ENCODE results near the gene ZYG11A. TPM values are rescaled to one million over a fixed set of nuclear protein-coding genes. Genes with fewer than 3 reads are reported as not detected.

The ZYG11A gene
- total RNA-seq, 2 experiments from 2014 or later: 0.25 TPM

DNA sequence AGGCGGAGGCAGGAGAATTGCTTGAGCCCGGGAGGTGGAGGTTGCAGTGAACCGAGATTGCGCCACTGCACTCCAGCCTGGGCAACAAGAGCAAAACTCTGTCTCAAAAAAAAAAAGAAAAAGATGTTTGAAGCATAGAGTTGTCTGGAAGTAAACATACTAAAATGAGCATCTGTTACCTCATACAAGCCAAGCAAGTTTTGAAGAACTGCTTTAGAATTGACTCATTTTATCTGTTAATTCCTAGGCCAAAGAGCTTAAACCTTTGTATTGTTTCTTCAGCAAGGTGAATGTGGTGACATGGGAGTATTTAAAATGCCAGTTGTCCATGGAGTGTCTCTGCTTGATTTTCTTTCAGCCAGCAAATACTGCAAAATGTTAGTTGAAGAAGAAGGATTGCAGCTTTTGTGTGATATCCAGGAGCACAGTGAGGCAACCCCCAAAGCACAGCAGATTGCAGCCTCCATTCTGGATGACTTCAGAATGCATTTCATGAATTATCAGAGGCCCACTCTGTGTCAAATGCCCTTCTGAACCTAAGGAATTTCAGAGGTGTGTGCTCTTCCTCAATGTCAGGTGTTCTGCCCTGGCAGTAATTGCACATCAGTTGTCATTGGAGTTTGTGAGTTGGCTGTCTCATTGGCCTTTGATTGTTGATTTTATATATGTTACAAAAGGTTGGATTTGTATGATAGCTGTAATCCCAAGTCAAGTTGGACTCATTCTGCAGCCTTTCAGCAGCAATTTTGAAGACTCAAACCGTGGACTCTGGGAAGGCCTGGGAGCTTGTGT is 50.1 kb downstream of the ZYG11A start:
- ChIA-PET CTCF (interaction anchor here (0.6 to 1.2 kb wide), 2 partner anchors 57 to 1864 kb away, joined by 3 read pairs; no protein-coding TSS in a partner anchor), POLR2A (no interaction called here)
- DNase-seq: no peak
- H3K27me3 Mint-ChIP-seq: no peaks in the 10 kb centered on the region
- H3K9me3 Mint-ChIP-seq: no peaks in the 10 kb centered on the region
- no peak overlapping the region for H3K27ac Mint-ChIP-seq
- no peaks in the 10 kb centered on the region for H3K36me3 Mint-ChIP-seq (ENCODE audit: low read depth)
- H3K4me3 Mint-ChIP-seq: no peak overlapping the region
- H3K4me1 Mint-ChIP-seq: no peaks in the 10 kb centered on the region

DNA sequence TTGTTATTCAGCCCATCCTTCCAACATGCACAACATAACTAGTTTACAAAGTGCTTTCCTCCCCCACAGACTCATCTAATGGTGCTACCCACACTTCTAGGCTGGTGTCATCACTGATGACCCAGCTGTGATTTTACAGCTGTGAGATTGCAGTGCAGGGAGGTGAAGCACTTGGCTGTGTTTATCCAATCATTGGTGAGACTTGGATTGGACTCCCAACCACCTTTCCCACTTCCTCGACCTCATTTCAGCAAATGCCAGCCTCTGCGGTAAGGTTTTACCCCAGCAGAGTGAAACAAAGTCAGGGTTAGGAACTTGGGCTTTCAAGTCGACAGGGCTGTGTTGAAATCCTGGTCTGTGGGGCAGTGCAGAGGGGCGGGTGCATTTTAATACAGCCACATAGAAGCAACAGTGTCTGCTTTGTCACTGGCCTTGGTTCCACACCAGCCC is 56.9 kb downstream of the ZYG11A start:
- no peaks in the 10 kb centered on the region for H3K4me1 Mint-ChIP-seq
- H3K9me3 Mint-ChIP-seq: no peaks in the 10 kb centered on the region
- no peak overlapping the region for H3K4me3 Mint-ChIP-seq
- no peaks in the 10 kb centered on the region for H3K27me3 Mint-ChIP-seq
- ChIA-PET CTCF (interaction anchor here (1.2 kb wide), 1 partner anchor 19 kb away, joined by 3 read pairs; no protein-coding TSS in a partner anchor), POLR2A (no interaction called here)
- H3K27ac Mint-ChIP-seq: no peak overlapping the region
- no peaks in the 10 kb centered on the region for H3K36me3 Mint-ChIP-seq (ENCODE audit: low read depth)
- DNase-seq: no peak

DNA sequence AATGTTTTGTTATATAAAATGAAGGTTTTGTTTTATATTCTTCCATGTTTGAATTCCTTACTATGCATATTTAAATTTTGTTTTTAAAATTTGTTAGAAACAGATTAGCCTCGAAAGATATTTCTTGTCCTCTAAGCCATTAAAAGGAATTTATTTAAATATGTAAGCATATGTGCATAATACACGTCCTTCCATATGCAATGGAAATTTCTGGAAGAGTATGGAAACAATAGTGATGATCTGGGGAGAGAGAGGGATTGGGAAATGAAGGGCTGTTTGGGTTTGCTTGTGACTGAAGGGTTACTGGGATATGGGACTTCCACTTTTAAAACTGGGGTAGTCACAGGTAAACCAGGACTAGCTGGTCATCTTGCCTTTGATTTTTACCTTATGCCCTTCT is 57.8 kb downstream of the ZYG11A start:
- no peak overlapping the region for H3K27ac Mint-ChIP-seq
- no peak for DNase-seq
- no peak overlapping the region for H3K4me3 Mint-ChIP-seq
- H3K4me1 Mint-ChIP-seq: no peaks in the 10 kb centered on the region
- ChIA-PET CTCF (no interaction called here), POLR2A (no interaction called here)
- no peaks in the 10 kb centered on the region for H3K9me3 Mint-ChIP-seq
- H3K36me3 Mint-ChIP-seq (ENCODE audit: low read depth): no peaks in the 10 kb centered on the region
- H3K27me3 Mint-ChIP-seq: no peaks in the 10 kb centered on the region

DNA sequence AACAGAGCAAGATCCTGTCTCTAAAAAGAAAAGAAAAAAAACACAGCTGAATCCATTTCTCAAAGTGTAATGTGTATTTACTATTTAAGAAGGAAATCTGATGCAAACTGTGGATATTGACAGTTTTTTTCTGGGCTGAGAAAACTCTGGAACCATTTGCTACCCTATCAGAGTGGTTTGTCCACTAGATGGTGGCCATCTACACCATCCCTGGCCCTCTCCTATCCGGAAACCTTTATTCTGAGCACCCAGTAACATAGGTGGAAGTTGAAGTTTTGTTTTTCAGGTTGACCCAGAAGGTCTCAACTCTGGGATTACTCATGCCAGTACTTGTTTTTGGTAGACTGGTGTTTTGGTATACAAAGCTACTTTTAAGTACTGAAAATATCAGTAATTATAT is 58.8 kb downstream of the ZYG11A start:
- ChIA-PET POLR2A (no interaction called here), CTCF (interaction anchor here (0.5 to 1.4 kb wide), 2 partner anchors 20 to 68 kb away, joined by 6 read pairs; partner anchors contain the start of gene ECHDC2)
- Mint-ChIP-seq H3K4me1 (no peaks in the 10 kb centered on the region), H3K27me3 (no peaks in the 10 kb centered on the region), H3K36me3 (ENCODE audit: low read depth) (no peaks in the 10 kb centered on the region), H3K9me3 (no peaks in the 10 kb centered on the region), H3K4me3 (no peak overlapping the region), H3K27ac (no peak overlapping the region)
- no peak for DNase-seq

DNA sequence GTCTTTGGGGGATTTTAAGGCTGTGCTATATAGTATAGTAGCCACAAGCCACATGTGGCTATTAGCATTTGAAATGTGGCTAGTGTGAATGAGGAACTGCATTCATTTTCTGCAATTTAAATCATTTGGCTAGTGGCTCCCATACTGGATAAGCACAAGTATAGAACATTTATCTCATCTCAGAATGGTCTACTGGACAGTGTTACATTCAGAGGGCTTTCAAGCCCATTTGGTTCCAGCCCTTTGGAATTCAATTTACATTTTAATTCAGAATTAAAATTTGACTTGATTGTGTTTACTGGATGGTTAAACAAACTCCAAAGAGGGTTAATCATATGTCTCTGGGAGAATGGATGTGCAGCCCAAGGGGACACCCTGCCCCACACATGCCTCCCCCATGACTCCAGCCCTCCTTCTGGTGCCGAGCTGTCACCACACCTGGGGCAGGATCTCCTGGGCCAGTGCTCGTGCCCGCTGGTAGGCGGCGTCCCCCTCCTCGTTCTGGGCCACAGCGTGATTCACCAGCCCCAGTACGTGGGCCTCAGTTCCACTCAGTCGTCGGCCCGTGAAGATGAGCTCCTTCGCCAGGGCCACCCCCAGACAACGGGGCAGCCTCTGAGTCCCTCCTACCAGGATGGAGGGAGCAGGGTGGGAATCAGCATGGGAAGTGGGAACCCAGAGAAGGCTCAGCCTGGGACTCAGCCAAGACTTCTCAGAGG is 61.8 kb downstream of the ZYG11A start:
- ChIA-PET POLR2A (no interaction called here), CTCF (interaction anchor here (1.0 kb wide), 1 partner anchor 10 kb away, joined by 3 read pairs; no protein-coding TSS in a partner anchor)
- H3K4me1 Mint-ChIP-seq: no peaks in the 10 kb centered on the region
- H3K27me3 Mint-ChIP-seq: no peaks in the 10 kb centered on the region
- no peak for DNase-seq
- H3K27ac Mint-ChIP-seq: no peak overlapping the region
- no peaks in the 10 kb centered on the region for H3K9me3 Mint-ChIP-seq
- no peak overlapping the region for H3K4me3 Mint-ChIP-seq
- no peaks in the 10 kb centered on the region for H3K36me3 Mint-ChIP-seq (ENCODE audit: low read depth)

DNA sequence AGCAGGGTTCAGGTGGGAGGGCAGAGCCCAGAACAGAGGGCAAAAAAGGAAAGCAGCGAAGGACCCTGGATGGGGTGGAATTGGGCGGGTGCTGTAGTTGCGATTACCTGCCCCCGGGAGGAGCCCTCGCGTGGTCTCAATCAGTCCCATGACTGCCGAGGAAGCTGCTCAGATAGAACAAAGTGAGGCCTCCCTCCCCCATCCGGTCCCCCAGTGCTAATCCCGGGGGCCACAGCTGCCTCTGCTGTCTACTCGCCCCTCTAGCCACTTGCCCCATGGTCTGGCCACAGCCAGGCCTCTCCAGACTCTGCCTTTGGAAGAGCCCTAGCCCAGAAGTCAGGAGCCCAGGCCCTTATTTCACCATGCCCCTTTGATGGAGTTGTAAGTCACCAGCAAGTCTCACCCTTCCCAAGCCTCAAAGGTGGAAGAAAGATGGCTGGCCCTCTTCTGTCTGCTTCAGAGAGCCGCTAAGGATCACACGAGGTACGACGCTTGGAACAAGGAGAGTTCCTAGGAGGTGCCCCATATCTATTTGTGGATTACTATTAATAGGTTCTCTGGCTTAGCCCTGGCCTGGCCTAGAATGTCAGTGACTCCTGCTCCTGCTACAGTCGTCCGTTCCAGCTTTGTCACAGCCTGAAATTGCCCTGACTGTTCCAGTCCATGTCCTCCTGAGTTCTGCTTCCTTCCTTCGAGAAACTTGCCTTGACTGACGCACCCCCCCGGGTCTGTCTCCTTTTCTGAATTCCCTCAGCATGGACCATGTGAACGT is 62.6 kb downstream of the ZYG11A start:
- Mint-ChIP-seq H3K27ac (peak overlapping the region; percentile 19), H3K9me3 (no peaks in the 10 kb centered on the region), H3K4me1 (no peaks in the 10 kb centered on the region), H3K4me3 (no peak overlapping the region), H3K36me3 (ENCODE audit: low read depth) (no peaks in the 10 kb centered on the region), H3K27me3 (no peaks in the 10 kb centered on the region)
- ChIA-PET CTCF (interaction anchor here (0.7 to 1.4 kb wide), 4 partner anchors 10 to 22 kb away, joined by 3 to 4 read pairs (median 3); no protein-coding TSS in a partner anchor), POLR2A (no interaction called here)
- peak; percentile 40 for DNase-seq

DNA sequence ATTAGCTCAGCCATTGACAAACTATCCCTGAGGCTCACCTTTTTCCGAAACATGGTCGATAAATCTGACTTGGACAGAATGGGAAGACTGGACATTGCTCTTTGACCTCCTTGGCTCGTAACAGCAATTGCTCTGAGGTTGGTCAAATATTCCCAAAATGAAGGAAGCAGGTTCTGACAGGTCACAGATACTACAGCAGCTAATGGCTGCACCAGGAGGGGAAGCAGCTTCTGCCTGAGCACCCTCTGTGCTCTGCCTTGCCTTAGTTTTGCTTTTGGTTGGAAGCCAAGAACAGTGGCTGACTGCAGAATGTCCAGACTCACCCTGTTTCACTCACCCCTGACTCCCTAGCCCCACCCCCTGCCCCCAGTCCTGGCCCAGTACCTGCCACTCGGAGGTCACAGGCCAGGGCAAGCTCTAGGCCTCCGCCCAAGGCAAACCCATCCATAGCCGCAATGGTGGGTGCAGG is 63.6 kb downstream of the ZYG11A start:
- H3K4me1 Mint-ChIP-seq: no peaks in the 10 kb centered on the region
- CTCF ChIA-PET: interaction anchor here (1.2 to 1.4 kb wide), 2 partner anchors 11 to 12 kb away, joined by 3 to 4 read pairs; no protein-coding TSS in a partner anchor
- no peaks in the 10 kb centered on the region for H3K9me3 Mint-ChIP-seq
- no peak for DNase-seq
- no peaks in the 10 kb centered on the region for H3K27me3 Mint-ChIP-seq
- H3K36me3 Mint-ChIP-seq (ENCODE audit: low read depth): no peaks in the 10 kb centered on the region
- no peak overlapping the region for H3K27ac Mint-ChIP-seq
- no peak overlapping the region for H3K4me3 Mint-ChIP-seq
- POLR2A ChIA-PET: no interaction called here

DNA sequence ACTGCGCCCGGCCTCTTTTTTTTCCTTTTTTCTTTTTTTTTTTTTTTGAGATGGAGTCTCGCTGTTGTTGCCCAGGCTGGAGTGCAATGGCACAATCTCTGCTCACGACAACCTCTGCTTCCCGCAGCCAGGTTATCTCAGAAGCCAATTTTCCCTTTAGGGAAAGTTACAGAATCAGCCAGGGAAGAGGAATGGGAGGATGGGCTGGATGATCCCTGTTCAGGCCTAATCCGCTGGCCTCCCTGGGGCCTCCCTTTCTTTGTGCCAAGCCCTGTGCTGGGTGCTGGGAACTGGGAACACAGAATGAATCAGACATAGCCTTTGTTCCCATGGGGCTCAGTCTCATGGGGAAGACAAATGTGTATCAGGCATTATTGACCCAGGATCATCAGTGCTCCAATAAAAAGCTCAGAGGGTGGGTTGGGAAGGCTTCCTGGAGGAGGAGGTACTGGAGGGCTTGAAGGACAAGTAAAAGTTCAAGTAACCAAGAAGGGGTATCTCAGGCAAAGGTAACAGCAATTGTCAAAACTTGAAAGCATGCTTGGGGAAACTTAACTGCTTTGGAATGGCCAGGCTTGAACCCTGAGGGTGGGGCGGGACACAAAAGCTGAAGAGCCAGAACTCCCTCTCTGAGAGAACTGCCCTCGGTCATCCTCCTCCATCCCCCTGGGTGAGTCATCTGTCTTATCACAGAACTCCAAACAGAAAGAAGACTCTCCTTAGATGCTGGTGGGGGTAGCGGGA is 64.7 kb downstream of the ZYG11A start:
- ChIA-PET POLR2A (no interaction called here), CTCF (interaction anchor here (0.7 kb wide), 1 partner anchor 133 kb away, joined by 3 read pairs; no protein-coding TSS in a partner anchor)
- Mint-ChIP-seq H3K4me3 (no peak overlapping the region), H3K36me3 (ENCODE audit: low read depth) (no peaks in the 10 kb centered on the region), H3K27ac (no peak overlapping the region), H3K4me1 (no peaks in the 10 kb centered on the region), H3K27me3 (no peaks in the 10 kb centered on the region), H3K9me3 (no peaks in the 10 kb centered on the region)
- no peak for DNase-seq

DNA sequence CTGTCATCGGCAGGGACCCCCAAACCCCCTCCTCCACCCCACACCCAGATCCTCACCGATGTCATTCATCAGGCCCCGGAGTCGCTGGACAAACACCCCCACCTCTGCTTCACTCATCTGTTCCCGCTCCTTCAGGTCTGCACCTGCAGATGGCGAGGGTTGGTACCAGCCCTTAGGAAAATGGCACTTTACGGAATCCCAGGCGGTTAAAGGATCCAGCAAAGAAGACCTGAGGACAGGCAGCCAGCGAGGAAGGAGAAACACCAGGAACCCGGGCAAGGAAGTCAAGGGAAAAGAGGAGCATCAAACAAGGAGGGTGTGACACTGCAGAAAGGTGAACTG is 65.2 kb downstream of the ZYG11A start:
- H3K36me3 Mint-ChIP-seq (ENCODE audit: low read depth): no peaks in the 10 kb centered on the region

DNA sequence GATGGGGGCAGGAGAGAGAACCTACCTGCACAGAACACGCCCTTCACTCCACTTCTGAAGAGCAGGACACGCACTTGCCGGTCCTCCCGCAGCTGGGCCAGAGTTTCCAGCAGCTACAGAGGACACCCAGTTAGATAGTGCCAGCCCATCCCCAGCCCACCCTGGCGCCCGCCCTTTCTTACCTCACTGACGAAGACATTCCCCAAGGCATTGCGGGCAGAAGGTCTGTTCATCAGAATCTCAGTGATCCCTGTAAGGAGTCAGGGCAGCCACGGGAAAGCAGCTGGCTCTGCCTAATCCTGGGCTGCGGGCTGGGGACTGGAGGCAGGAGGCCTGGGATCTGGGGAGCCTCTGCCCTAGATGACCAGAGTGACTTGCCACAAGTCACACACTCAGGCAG is 69.0 kb downstream of the ZYG11A start:
- no peaks in the 10 kb centered on the region for H3K36me3 Mint-ChIP-seq (ENCODE audit: low read depth)
- H3K27me3 Mint-ChIP-seq: no peaks in the 10 kb centered on the region
- no peak overlapping the region for H3K27ac Mint-ChIP-seq
- no peak for DNase-seq
- no peaks in the 10 kb centered on the region for H3K4me1 Mint-ChIP-seq
- ChIA-PET CTCF (interaction anchor here (1.3 kb wide), 1 partner anchor 10 kb away, joined by 6 read pairs; the partner anchor contains the start of gene ECHDC2), POLR2A (no interaction called here)
- no peaks in the 10 kb centered on the region for H3K9me3 Mint-ChIP-seq
- no peak overlapping the region for H3K4me3 Mint-ChIP-seq

More for the DNA sequence above, 65.2 kb downstream of the ZYG11A start:
- Mint-ChIP-seq H3K27me3 (no peaks in the 10 kb centered on the region), H3K4me1 (no peaks in the 10 kb centered on the region), H3K9me3 (no peaks in the 10 kb centered on the region), H3K27ac (no peak overlapping the region), H3K4me3 (no peak overlapping the region)
- no peak for DNase-seq
- ChIA-PET POLR2A (no interaction called here), CTCF (no interaction called here)

DNA sequence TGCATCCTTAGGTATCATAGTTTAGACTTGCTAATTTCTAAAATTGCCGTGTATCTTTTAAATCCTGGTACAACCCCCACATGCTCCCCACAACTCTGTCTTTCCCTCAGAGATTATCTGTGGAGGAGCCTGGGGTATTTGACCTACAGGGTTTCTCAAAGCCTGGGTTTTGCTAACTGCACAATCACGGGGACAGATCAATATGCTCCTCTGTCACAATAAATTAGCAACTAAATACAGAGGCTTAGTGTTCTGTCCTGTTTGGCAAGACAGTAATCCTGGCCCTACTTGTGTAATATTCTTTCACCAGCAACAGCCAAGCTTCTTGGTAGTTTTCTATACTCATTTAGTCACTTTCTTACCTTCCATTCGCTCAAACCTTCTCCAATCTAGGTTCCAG is 70.5 kb downstream of the ZYG11A start:
- Mint-ChIP-seq H3K36me3 (ENCODE audit: low read depth) (no peaks in the 10 kb centered on the region), H3K27ac (no peak overlapping the region), H3K4me1 (no peaks in the 10 kb centered on the region), H3K9me3 (no peaks in the 10 kb centered on the region), H3K4me3 (no peak overlapping the region), H3K27me3 (no peaks in the 10 kb centered on the region)
- ChIA-PET POLR2A (no interaction called here), CTCF (no interaction called here)
- no peak for DNase-seq

DNA sequence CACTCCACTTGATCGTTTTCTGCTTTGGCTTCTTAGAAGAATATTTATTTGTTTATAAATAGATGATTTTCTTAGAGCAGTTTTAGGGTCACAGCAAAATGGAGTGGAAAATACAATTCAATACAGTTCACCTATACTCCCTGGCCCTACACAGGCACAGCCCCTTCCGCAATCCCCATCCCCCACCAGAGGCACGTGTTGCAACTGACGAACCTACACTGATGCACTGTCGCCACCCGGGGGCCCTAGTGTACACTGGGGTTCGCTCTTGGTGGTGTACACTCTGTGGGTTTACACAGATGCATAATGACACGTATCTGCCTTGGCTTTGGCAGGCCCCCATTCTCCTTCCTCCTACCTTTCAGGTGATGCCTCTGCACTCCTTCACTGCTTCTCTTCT is 71.0 kb downstream of the ZYG11A start:
- H3K36me3 Mint-ChIP-seq (ENCODE audit: low read depth): no peaks in the 10 kb centered on the region
- ChIA-PET CTCF (no interaction called here), POLR2A (no interaction called here)
- DNase-seq: no peak
- H3K4me3 Mint-ChIP-seq: no peak overlapping the region
- no peaks in the 10 kb centered on the region for H3K4me1 Mint-ChIP-seq
- no peak overlapping the region for H3K27ac Mint-ChIP-seq
- H3K9me3 Mint-ChIP-seq: no peaks in the 10 kb centered on the region
- no peaks in the 10 kb centered on the region for H3K27me3 Mint-ChIP-seq

Data from activated CD4-positive, alpha-beta T cell treated with anti-CD3 and anti-CD28 coated beads, Interleukin-2, amount 10 ng/mL, durations not matched to agents 7 days and 5 days (primary cell).